Suprapubic skin (tissue), 4 donors: ENCODE results near the gene CFAP65. TPM values are rescaled to one million over a fixed set of nuclear protein-coding genes. Genes with fewer than 3 reads are reported as not detected.

Experiments
- DNase-seq, 2 donors: peaks; one replicate each; pipeline ENCODE4 v3.0.0-alpha.2; 2019; ENCODE audit warnings: low spot score in 2 of 2
- H3K27ac ChIP-seq: fragments of 200-600 bp; sonication (generic); one replicate; pipeline ENCODE4 v1.5.1; 2019
- H3K27me3 ChIP-seq: fragments of 200-600 bp; sonication (generic); one replicate; pipeline ENCODE4 v1.5.1; 2019
- H3K36me3 ChIP-seq: fragments of 200-600 bp; sonication (generic); one replicate; pipeline ENCODE4 v1.5.1; 2019
- H3K4me1 ChIP-seq: fragments of 200-600 bp; sonication (generic); one replicate; pipeline ENCODE4 v1.5.1; 2019
- H3K4me3 ChIP-seq: fragments of 200-600 bp; sonication (generic); one replicate; pipeline ENCODE4 v1.5.1; 2019; ENCODE audit warnings: mild to moderate bottlenecking
- H3K9me3 ChIP-seq: fragments of 200-600 bp; sonication (generic); one replicate; pipeline ENCODE4 v1.5.1; 2019
- EP300 ChIP-seq: sonication (generic); formaldehyde crosslinking; IDR thresholded peaks from one replicate; pipeline ENCODE4 v1.6.1; 2017; ENCODE audit warnings: antibody characterized with exemption
- POLR2A ChIP-seq, 2 donors: fragments of 450-650 bp; IDR thresholded peaks; one replicate each; pipeline ENCODE4 v1.6.1; 2017; ENCODE audit warnings: antibody characterized with exemption in 2 of 2, mild to moderate bottlenecking in 2 of 2, moderate library complexity in 2 of 2
- POLR2AphosphoS5 ChIP-seq, 3 donors: sonication (generic); formaldehyde crosslinking; IDR thresholded peaks; one replicate each; pipeline ENCODE4 v1.6.1; 2017; ENCODE audit warnings: antibody characterized with exemption in 3 of 3
- WGBS: methylation state at CpG from one replicate; pipeline ENCODE4 v1.1.5; 2018; 5-methylcytosine and 5-hydroxymethylcytosine counted together
- total RNA-seq, 4 donors: library from RNA; depleted of rRNA; stranded (reverse); fragments of >200 nt; gene quantifications; one replicate each; pipeline ENCODE4 v1.1.0, GENCODE V29; 2016
- TF ChIP-seq, protein P1 (sequence below), 2 donors: fragments of 200-600 bp in 1 of 2; fragments of 450-650 bp in 1 of 2; sonication (generic) in 1 of 2; IDR thresholded peaks; one replicate each; pipeline ENCODE4 v1.5.1; 2016 to 2019; ENCODE audit warnings: antibody characterized with exemption in 2 of 2, mild to moderate bottlenecking in 1 of 2, moderate library complexity in 1 of 2

The CFAP65 gene
- total RNA-seq, 4 donors from 2014 or later: not detected

DNA sequence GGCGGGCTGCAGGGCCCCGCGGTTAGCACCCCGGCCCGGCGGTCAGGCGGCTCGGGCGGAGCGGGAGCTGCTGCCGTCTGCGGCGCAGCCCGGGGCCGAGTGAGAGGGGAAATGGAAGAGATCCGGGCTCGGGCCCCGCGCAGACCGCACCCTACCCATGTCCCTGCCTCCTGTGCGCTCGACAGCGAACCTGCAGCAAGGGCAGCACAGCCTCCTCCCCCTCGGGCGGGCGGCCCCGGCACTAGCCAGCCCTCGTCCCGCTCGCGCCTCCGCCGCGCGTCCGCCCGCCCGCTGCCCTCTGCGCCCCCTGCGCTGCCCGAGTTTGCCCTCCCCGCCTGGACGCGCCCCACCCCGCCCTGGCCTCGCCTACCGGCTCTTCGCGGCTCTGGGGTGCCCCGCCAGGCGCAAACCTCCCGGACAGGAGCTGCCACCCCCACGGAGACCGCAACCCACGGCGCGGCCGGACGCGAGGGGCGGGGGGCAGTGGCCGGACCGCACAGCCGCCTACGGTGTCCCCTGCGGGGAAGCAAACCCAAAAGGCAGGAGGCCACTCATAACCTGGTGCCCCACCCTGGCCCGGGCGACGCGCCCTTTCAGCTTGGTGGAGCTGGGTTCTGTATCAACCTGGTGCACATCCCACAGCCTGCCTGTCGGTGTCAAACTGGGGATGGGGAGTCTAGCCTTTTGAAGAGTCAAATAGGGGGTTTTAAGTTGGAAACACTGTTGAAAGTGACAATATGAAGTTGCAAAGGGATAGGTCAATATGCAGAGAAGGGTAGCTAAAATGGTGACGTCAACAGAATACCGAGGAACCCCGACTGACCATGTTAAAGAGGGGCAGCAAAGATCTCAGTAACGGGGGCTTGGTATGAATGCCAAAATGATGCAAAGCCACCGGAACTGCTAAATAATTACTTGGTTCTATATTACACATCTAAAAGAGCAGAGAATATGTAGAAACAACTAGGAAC, 19.8 kb upstream of the CFAP65 start, which contains the start of gene IHH:
Gene IHH, minus strand, starts transcription at position 101 of the 971 bp plus-strand sequence. CDS start 454 bp downstream, outside the sequence.
- TF ChIP-seq POLR2AphosphoS5 (IDR thresholded peaks at IDR 0.05) (no peak), EP300 (no peak), POLR2A (IDR thresholded peaks at IDR 0.05) (no peak)
- TF ChIP-seq, protein P1, sequence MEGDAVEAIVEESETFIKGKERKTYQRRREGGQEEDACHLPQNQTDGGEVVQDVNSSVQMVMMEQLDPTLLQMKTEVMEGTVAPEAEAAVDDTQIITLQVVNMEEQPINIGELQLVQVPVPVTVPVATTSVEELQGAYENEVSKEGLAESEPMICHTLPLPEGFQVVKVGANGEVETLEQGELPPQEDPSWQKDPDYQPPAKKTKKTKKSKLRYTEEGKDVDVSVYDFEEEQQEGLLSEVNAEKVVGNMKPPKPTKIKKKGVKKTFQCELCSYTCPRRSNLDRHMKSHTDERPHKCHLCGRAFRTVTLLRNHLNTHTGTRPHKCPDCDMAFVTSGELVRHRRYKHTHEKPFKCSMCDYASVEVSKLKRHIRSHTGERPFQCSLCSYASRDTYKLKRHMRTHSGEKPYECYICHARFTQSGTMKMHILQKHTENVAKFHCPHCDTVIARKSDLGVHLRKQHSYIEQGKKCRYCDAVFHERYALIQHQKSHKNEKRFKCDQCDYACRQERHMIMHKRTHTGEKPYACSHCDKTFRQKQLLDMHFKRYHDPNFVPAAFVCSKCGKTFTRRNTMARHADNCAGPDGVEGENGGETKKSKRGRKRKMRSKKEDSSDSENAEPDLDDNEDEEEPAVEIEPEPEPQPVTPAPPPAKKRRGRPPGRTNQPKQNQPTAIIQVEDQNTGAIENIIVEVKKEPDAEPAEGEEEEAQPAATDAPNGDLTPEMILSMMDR (IDR thresholded peaks at IDR 0.05): no peak
- no peaks in the 10 kb centered on the region for H3K9me3 ChIP-seq
- peaks cover 78% of the 10 kb centered on the region for H3K27me3 ChIP-seq
- H3K4me1 ChIP-seq: peaks cover 44% of the 10 kb centered on the region
- 11% methylated on average over 11 of the region's 76 CpGs for WGBS
- H3K27ac ChIP-seq: no peak within 1 kb of the TSS
- H3K4me3 ChIP-seq: peak within 1 kb of the TSS; percentile 38
- DNase-seq: no peak
- H3K36me3 ChIP-seq: no peaks in the 10 kb centered on the region

DNA sequence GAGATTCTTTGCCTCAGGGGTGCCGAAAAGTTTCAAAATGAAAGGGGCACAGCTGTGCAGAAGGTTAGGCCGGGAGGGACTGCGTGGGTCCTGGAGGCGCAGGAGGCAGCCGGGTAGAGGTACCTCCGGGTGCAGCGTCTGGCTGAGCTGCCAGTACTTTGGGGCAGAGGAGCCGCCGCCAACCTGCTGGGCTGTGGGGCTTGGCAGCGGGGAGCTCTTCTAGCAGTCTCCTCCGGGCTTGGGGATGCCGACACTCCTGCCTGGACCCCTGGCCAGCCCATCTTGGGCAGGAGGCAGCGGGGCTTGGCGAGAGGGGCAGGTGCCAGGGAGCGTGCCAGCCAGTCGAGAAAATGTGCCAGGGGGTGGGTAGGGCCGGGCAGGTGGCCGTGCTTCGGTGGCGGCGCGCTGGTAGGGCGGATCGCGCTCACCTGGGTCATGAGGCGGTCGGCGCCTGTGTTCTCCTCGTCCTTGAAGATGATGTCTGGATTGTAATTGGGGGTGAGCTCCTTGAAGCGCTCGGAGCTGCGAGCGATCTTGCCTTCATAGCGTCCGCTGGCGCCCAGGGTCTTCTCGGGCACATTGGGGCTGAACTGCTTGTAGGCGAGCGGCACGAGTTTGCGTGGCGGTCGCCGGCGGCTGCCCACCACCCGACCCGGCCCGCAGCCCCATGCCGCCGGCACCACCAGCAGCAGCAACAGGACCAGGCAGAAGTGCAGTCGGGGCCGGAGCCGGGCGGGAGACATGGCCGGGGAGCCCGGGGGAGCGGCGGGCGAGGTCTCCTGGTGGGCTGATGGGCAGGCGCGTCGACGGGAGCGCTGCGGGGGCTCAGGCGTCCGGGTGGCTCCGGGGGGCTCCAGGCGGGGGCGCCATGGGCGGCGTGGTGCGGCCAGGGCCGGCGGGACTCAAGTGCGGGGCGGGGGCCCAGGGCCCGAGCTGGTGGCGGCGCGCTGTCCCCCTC, 18.7 kb upstream of the CFAP65 start:
- TF ChIP-seq EP300 (no peak), POLR2A (IDR thresholded peaks at IDR 0.05) (no peak), POLR2AphosphoS5 (IDR thresholded peaks at IDR 0.05) (no peak)
- TF ChIP-seq, protein P1 (IDR thresholded peaks at IDR 0.05): no peak
- Histone ChIP-seq H3K4me3 (peak overlapping the region; percentile 38), H3K27ac (no peak overlapping the region), H3K27me3 (peaks cover 89% of the 10 kb centered on the region), H3K9me3 (no peaks in the 10 kb centered on the region), H3K36me3 (no peaks in the 10 kb centered on the region), H3K4me1 (peaks cover 44% of the 10 kb centered on the region)
- no peak for DNase-seq
- 6% methylated on average over 14 of the region's 81 CpGs for WGBS

DNA sequence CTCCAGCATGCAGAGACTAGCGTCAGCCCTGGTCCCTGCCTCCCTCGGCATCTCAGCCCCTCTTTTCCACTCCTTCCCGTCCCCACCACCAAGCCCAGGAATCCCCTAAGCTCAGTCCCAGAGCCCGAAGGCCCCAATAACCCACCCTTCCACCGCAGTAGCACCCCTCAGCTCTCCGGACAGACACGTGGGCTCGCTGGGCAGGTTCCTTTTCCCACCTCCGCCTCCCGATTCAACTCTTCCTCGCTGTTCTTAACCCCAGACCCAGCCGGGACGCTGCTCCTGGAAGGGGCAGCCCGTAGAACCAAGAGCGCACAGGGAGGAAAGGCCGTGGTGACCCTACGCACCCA, 18.0 kb upstream of the CFAP65 start:
- TF ChIP-seq POLR2AphosphoS5 (IDR thresholded peaks at IDR 0.05): no peak
- TF ChIP-seq POLR2A (IDR thresholded peaks at IDR 0.05): no peak
- no peak for TF ChIP-seq EP300
- TF ChIP-seq, protein P1 (IDR thresholded peaks at IDR 0.05): no peak
- Histone ChIP-seq H3K27me3 (peaks cover 96% of the 10 kb centered on the region), H3K4me1 (peaks cover 44% of the 10 kb centered on the region), H3K36me3 (no peaks in the 10 kb centered on the region), H3K9me3 (no peaks in the 10 kb centered on the region), H3K4me3 (no peak overlapping the region), H3K27ac (no peak overlapping the region)
- 4% methylated on average over 17 of the region's 17 CpGs for WGBS
- no peak for DNase-seq

DNA sequence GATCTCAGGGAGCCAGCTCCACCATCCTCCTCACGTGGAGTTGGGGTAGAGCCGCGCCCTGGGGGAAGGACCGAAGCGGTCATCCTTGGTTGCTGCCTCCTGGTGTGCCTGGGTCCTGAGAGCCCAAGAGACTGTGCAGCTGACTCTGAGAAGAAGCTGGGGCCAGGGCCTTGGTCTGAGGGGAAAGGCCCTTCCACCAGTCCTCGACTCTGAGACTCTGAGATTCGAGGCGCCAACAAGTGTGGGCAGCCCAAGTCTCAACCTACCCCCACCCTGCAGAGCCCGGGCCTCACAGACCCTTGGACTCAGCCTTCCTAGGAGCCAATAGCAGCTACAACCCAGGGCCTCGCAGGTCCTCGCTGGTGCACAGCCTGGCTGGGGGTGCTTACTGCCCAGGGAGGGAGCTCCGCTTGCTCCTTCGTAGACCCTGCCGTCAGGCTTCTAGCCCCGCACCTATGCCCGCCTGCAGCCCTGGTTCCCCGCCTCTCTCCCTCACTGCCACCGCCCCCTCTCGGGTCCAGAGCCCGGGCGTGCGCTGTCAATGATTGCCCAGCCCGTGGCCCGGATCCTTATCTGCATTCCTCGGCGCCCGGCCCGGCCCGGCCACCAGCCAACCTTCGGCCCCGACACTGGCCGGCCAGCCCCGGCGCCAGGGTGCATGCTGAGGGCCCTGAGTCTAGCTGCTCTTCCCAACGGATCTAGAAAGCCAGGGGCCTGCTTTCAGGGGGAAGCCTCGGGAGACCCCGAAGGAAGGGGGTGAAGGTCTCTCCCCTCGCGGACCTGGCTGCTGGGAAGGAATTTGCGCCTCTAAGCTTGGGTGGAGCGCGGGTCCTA, 17.4 kb upstream of the CFAP65 start:
- no peak overlapping the region for H3K4me3 ChIP-seq
- DNase-seq: no peak
- TF ChIP-seq, protein P1 (IDR thresholded peaks at IDR 0.05): no peak
- TF ChIP-seq EP300 (no peak), POLR2AphosphoS5 (IDR thresholded peaks at IDR 0.05) (no peak), POLR2A (IDR thresholded peaks at IDR 0.05) (no peak)
- no peak overlapping the region for H3K27ac ChIP-seq
- no peaks in the 10 kb centered on the region for H3K9me3 ChIP-seq
- peaks cover 44% of the 10 kb centered on the region for H3K4me1 ChIP-seq
- 9% methylated on average over 25 of the region's 42 CpGs for WGBS
- no peaks in the 10 kb centered on the region for H3K36me3 ChIP-seq
- H3K27me3 ChIP-seq: peaks cover 98% of the 10 kb centered on the region
